ENCODE measurements around the gene CCDC6. TPM values are rescaled to one million over a fixed set of nuclear protein-coding genes. Genes with fewer than 3 reads are reported as not detected.

Gene CCDC6
- total RNA-seq, 1 experiment from 2014 or later, result 58.4 TPM

DNA sequence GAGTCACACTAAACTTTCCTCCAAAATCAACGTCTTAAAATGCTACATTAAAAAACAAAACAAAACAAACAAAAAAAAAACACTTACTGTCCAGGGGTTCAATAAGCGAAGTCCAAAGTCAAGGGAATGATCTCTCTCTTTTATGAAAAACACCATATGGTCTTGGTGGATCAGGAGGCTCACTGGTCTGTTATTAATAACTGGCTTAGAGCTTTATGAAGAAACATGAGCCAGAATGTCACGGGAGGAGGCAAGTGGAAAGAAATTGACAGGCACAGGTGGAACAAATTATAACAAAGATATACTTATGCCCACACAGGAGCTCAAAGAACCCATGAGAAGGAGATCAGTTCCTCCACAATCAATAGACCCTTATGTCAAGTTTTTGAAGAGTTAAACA, 153.1 kb downstream of the CCDC6 start, which contains the start of gene MRLN:
Gene MRLN (minus strand): TSS at position 189 of the 400 bp plus-strand sequence.
- Mint-ChIP-seq H3K9me3 (no peaks in the 10 kb centered on the region), H3K36me3 (ENCODE audit: insufficient read depth in 1 of 3, low read depth in 3 of 3) (no peaks in the 10 kb centered on the region), H3K27me3 (ENCODE audit: low read depth) (no peaks in the 10 kb centered on the region), H3K4me1 (peaks cover 7 to 8% of the 10 kb centered on the region in 2 experiments), H3K4me3 (no peak within 1 kb of the TSS), H3K27ac (no peak within 1 kb of the TSS; a peak in 1 of 7 replicates)
- no peak within 1 kb of the TSS for H3K4ac ChIP-seq (ENCODE audit: low read depth, low read length)
- H3K9me3 ChIP-seq (ENCODE audit: control insufficient read depth, low read depth, low read length), result no peaks in the 10 kb centered on the region
- H3K4me2 ChIP-seq (ENCODE audit: insufficient read depth, insufficient read length, low read length), result no peak within 1 kb of the TSS
- no peak within 1 kb of the TSS for H2BK15ac ChIP-seq (ENCODE audit: low read depth, low read length)
- no peak for DNase-seq
- no peak for TF ChIP-seq CTCF (conservative IDR thresholded peaks at IDR 0.05)
- no peak within 1 kb of the TSS for H2BK12ac ChIP-seq (ENCODE audit: insufficient read length, low read depth, low read length)
- no peak within 1 kb of the TSS for H2AK5ac ChIP-seq (ENCODE audit: insufficient read length, low read length)
- no peak within 1 kb of the TSS for H3K27ac ChIP-seq (ENCODE audit: insufficient read length, low read depth, low read length)
- no peaks in the 10 kb centered on the region for H3K23me2 ChIP-seq (ENCODE audit: insufficient read length, low read depth, low read length, poor library complexity, severe bottlenecking)
- no peak within 1 kb of the TSS for H3T11ph ChIP-seq (ENCODE audit: low read length)
- no peak within 1 kb of the TSS for H3K18ac ChIP-seq (ENCODE audit: insufficient read length, low read depth, low read length)
- H2BK20ac ChIP-seq (ENCODE audit: low read depth, low read length, poor library complexity, severe bottlenecking), result no peak within 1 kb of the TSS
- no peak within 1 kb of the TSS for H3K14ac ChIP-seq (ENCODE audit: insufficient read depth, low read length)
- H4K91ac ChIP-seq (ENCODE audit: insufficient read length, low read depth, low read length), result no peak within 1 kb of the TSS
- H2BK120ac ChIP-seq (ENCODE audit: low read depth, low read length, poor library complexity, severe bottlenecking), result no peak within 1 kb of the TSS
- 100% methylated on average over 1 of the region's 3 CpGs for WGBS (ENCODE audit: extremely low coverage, insufficient read length, low lambda C conversion rate)
- no peaks in the 10 kb centered on the region for H3K27me3 ChIP-seq (ENCODE audit: insufficient read depth, low read length)
- no peaks in the 10 kb centered on the region for H4K20me1 ChIP-seq (ENCODE audit: control insufficient read depth, insufficient read depth, insufficient read length)
- no peak within 1 kb of the TSS for H3K9ac ChIP-seq (ENCODE audit: extremely low read depth, insufficient read length, low read length)
- no peak within 1 kb of the TSS for H3K23ac ChIP-seq (ENCODE audit: insufficient read length, low read depth, low read length)
- H3K56ac ChIP-seq (ENCODE audit: insufficient read length, low read depth, low read length), result no peak within 1 kb of the TSS
- H4K5ac ChIP-seq (ENCODE audit: insufficient read length, low read depth, low read length), result no peak within 1 kb of the TSS
- no peak within 1 kb of the TSS for H2BK5ac ChIP-seq (ENCODE audit: insufficient read length, low read length)
- H4K8ac ChIP-seq (replicated peaks; ENCODE audit: insufficient read length, low read depth, low read length), result no peak within 1 kb of the TSS
- no peaks in the 10 kb centered on the region; the same call in 1 of the 2 replicates for H3K4me1 ChIP-seq (ENCODE audit: insufficient read depth, low read length)
- H3K79me1 ChIP-seq (ENCODE audit: insufficient read depth, low read depth, low read length, poor library complexity, severe bottlenecking), result no peaks in the 10 kb centered on the region
- no peaks in the 10 kb centered on the region for H3K79me2 ChIP-seq (ENCODE audit: insufficient read depth, low read length)
- H2AFZ ChIP-seq (ENCODE audit: low read length), result no peak within 1 kb of the TSS
